GM18867 (cell line): ENCODE measurements around the gene SLC25A46.
"Not testable (repeated sequence)": the region's sequence is repeated elsewhere in the genome, so short reads cannot be mapped to it uniquely, and the experiment has no call there.

ENCODE experiments used
- ATAC-seq: cut with Tn5 transposase; IDR thresholded peaks from one replicate; pipeline ENCODE4 v1.9.1; 2021; ENCODE audit warnings: mild to moderate bottlenecking, moderate library complexity; ENCODE audit not compliant: unreplicated experiment

SLC25A46 gene

DNA sequence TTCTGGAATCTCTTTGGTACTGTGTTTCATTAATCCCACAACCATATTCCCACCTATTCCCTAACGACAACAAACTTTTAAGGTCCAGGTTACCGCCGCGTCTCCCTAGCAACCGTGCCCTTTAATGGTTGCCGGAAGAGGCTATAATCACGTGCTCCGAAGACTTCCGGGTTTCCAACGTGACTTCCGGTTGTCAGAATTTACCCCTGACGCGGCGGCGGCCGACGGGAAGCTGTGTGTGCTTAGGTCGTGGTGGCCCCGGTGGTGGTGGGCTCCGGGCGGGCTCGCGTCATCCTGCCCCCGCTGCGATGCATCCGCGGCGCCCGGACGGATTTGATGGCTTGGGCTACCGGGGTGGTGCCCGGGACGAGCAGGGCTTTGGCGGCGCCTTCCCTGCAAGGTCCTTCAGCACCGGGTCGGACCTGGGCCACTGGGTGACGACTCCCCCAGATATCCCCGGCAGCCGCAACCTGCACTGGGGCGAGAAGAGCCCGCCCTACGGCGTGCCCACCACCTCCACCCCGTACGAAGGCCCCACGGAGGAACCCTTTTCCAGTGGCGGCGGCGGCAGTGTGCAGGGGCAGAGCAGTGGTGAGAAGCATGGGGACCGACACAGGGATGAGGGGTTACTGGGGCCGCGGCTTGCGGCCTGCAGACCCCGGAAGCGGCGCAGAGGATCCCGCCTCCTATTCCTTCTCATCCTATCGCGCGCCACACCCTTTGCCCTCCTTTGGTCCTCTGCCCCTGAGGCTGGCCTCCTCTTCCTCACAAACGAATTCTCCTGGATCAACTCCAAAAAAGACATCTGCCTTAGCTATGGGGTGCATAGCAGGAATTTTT, at the start of gene SLC25A46:
SLC25A46 (plus strand) TSS at position 196 of the 840 bp plus-strand sequence; CDS start at position 309, 113 bp downstream.
- peak; percentile 94 for ATAC-seq

DNA sequence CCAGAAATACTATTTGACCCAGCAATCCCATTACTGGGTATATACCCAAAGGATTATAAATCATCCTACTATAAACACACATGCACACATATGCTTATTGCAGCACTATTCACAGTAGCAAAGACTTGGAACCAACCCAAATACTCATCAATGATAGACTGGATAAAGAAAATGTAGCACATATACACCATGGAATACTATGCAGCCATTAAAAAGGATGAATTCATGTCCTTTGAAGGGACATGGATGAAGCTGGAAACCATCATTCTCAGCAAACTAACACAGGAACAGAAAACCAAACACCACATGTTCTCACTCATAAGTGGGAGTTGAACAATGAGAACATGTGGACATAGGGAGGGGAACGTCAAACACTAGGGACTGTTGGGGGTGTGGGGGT, 48.2 kb upstream of the SLC25A46 start:
- ATAC-seq = not testable (repeated sequence)

DNA sequence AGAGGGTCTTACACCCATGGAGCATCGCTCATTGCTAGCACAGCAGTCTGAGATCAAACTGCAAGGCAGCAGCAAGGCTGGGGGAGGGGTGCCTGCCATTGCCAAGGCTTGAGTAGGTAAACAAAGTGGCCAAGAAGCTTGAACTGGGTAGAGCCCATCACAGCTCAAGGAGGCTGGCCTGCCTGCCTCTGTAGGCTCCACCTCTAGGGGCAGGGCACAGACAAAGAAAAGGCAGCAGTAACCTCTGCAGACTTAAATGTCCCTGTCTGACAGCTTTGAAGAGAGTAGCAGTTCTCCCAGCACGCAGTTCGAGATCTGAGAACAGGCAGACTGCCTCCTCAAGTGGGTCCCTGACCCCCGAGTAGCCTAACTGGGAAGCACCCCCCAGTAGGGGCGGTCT, 46.1 kb upstream of the SLC25A46 start:
- ATAC-seq = not testable (repeated sequence)

DNA sequence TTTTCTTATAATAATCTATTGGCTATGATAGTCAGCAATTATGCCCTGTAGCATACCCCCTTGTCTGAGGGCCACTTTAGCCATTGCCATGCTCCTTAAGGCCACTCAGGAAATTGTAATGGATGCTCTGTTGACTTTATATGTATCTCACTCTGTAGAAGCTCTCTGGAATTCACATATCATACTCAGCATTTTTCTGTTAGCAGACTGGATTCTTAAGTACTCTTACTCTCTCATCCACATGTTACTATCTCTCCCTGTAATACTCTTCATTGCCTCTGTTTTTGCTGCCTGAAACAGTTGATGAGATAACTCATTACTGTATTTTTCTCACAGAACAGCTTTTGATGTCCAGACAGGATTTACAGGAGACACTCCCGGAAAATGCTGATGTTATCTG, 36.5 kb upstream of the SLC25A46 start:
- ATAC-seq = no peak

DNA sequence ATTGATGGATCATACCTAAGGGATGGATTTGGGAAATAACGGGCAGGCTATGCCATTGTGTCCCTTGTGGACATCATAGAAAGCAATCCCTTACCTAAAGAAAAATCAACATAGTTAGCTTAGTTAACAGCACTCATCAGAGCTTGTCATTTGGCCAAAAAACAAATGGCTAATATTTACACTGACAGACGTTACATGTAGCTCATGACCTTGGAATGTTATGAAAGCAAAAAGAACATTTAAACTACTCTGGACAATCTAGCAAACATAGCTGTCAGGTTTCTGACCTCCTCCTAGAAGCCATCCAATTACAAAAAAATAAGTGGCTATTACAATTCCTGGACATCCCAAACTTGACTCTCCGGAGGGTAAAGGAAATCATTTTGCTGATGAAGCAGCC, 36.1 kb upstream of the SLC25A46 start:
- ATAC-seq = no peak

DNA sequence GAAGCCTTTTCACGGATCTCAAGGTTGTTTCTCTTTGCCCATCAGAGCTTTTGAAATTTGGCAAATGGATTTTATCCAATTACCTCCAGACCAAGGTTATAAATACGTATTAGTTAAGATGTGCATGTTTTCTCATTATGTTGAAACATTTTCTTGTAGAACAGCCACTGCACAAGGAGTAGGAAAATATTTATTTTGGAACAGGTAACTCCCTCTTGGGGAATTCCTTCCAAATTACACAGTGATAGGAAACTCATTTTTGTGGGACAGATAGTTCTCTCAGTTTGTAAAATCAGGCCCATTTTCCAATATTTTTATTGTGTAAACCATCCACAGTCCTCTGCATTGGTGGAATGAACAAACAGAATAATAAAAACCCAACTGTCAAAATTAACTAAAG, 35.3 kb upstream of the SLC25A46 start:
- ATAC-seq = no peak

DNA sequence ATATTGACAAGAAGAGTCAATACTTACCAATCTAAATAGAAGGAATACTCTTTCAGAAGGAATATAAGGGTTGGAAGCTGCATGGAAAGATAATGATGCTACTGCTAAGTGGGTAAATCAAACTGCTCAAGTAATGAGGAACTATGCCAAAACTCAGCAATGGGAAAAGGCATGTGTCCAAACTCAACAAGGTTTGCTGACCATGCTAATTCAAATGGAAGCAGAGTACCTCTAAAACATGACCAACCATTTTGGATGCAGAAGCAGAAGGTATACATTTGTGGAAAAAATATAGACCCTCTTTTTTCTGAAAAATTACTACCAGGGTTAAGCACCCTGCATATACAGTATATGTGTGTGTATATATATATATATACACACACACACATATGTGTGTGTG, 33.5 kb upstream of the SLC25A46 start:
- no peak for ATAC-seq

DNA sequence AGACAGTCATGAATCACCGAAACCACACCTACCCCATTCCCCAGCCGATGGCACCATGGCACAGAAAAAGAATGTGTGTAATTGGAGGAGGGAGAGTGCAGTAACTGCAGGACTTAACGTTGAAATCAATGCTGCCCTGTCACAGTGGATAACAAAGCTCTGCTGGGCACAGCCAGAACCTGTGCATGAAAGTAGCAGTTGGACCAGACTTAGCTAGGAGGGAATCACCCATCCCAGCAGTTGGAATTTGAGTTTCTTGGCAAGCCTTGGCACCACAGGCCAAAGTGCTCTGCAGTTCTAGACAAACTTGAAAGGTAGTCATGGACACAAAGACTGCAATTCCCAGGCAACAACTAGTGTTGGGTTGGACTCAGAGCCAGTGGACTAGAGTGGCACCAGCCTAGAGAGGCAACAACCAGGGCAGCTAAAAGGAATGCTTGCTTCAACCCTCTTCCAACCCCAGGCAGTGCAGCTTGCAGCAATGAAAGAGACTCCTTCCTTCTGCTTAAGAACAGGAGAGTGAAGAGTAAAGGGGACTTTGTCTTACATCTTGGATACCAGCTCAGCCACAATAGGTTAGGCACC, 31.5 kb upstream of the SLC25A46 start:
- no peak for ATAC-seq

DNA sequence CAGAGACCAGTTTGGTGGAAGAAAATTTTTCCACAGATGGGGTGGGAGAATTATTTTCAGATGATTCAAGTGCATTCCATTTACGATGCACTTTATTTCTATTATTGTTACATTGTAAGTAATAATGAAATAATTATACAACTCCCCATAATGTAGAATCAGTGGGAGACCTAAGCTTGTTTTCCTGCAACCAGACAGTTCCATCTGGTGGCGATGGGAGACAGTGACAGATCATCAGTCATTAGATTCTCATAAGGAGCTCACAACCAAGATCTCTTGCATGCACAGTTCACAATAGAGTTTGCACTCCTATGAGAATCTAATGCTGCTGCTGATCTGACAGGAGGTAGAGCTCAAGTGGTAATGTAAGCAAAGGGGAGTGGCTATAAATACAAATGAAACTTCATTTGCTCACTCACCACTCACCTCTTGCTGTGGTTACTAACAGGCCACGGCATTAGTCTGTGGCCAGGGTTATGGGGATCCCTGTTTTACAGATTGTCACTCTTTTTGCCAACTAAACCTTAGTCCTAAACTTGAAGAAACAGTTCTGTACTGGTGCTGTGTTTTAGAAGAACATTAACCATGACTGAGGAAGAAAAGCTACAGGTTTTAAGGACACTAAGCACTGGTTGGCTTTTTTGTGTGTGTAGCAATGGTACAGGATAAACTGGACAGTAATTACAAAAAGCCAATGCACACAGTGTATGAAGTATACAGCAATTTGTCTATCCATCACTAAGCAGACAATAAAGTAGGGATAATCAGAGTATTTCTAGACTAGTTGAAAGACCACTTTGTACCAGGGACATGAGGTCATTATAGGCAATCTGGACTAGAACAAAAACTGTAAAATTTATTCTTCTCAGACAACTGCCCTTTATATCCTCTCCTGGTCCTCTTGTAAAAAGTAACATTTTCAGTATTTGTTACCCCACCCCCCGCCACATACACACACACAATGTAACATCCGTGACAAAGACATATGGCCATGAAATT, 22.3 kb upstream of the SLC25A46 start:
- ATAC-seq = peak; percentile 75

DNA sequence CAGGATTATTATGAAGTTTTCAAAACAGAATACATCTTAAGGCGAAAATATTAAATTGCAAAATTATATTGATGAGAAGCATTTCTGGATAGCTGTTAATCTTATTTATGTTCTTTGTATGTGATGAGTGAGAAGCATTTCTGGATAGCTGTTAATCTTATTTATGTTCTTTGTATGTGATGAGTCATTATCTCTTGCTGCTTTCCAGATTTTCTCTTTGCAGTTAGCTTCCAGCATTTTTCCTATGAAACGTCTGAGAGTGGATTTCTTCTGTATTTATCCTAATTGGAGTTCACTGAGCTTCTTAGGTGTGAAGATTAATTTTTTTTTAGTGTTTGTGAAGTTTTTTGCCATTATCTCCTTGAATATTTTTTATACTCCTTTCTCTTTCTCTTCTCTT, 20.5 kb upstream of the SLC25A46 start:
- ATAC-seq = no peak

DNA sequence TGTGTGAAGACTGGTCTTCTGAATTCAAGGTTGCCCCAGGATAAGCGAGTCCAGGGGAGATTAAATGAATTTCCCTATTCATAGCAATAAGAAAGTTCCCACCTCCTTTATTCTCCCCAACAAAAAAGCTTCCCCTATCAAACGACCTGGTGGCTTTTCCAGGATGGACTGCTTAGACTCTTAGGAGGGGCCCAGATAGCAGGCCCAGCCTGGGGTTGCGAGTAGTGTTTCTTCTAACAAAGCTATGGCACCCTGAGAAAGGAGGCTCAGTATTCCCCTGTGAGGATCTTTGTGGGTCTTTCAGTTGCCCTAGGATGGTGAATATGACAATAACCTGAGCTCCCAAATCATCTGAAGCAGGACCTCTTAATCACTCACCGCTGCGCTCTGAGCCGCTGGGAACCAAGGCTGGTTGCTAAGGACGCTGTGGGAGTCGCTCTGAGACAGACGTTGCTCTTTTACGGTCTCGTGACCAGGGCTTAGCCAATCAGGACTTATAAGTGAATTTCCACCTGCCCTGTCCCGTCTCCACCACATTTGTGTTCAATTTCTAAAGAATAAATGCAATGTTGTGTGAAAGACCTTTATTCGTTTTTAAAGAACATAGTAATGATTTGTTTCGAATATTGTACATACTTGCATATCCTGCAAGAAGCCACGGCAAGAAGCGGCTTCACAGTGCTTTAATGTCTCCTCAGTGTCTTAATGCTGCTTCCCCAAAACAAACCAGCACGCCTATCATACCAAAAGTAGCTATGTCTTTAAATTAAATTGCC, 12.4 kb upstream of the SLC25A46 start, which contains the start of gene TMEM232:
TMEM232 (minus strand) TSS at position 423 of the 776 bp plus-strand sequence. CDS start 59,319 bp downstream, outside the sequence.
- ATAC-seq = peak; percentile 100

DNA sequence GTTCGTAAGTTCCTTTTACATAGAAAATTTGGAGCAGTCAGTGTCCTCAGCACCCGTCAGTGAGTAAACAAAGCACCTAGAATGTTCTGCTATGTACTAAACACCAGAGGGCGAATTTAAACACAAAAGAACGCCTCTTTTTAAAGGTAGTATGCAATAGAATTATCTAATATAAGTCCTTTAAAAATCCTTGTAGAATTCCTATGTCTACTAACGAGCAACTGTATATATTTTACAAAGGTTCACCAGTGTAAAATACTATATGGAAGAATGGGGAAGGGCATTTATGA, 11.8 kb upstream of the SLC25A46 start:
- peak; percentile 52 for ATAC-seq

DNA sequence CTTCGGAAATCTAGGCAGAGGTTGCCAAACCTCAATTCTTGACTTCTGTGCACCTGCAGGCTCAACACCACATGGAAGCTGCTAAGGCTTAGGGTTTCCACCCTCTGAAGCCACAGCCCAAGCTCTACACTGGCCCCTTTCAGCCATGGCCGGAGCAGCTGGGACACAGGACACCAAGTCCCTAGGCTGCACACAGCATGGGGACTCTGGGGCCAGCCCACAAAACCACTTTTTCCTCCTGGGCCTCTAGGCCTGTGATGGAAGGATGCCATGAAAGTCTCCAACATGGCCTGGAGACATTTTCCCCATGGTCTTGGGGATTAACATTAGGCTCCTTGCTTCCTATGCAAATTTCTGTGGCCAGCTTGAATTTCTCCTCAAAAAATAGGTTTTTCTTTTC, 7.3 kb upstream of the SLC25A46 start:
- ATAC-seq = not testable (repeated sequence)

DNA sequence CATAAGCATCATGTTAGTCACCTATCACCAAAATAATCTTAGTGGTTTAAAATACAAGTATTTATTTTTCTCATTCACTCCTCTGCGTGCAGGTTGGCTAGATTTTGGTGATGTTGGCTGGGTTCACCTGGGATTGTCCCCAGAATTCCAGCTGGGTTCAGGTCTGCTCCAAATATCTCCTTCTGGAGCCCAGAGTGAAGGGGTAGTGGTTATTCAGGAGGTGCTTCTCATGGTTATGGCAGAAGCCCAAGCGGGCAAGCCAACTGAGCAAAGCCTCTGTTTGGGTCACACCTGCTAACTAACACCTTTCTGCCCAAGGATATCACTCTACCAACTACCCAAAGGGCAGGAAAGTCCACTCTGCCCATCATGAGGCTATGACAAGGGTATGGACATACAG, 4.7 kb upstream of the SLC25A46 start:
- no peak for ATAC-seq

DNA sequence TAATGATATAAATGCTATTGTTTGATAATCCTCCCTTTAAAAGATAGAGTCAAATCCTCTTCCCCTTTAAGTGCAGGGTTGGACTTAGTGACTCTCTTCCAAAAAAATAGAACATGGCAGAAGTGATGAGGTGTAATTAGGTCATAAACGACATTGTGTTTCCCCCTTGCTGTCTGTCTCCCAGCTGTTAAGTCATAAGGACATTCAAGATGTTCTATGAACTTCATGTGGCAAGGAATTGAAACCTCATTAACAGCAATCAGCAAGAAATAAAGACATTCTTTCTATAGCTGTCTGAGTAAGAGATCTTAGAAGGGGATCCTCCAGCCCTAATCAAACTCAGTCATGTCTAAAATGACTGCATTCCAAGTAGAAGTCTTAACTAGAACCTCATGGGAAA, 3.3 kb upstream of the SLC25A46 start:
- ATAC-seq = no peak

DNA sequence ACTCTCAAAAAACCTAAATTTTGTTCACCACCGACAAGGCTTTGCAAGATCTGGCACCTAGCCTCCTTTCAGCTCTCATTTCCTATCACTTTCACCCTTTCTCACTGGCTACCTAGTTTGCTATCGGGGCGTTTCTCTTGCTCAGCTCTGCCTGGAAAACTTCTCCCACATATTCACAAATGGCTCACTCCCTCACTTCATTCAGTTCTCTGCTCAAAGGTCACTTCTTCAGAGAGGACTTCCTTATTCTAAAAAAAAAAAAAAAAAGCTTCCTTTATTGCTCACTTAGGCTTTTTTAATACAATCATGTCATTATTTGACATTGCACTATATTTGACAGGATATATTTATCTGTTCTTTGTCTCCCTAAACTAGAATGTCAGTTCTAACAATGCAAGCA, 2.1 kb upstream of the SLC25A46 start:
- no peak for ATAC-seq

DNA sequence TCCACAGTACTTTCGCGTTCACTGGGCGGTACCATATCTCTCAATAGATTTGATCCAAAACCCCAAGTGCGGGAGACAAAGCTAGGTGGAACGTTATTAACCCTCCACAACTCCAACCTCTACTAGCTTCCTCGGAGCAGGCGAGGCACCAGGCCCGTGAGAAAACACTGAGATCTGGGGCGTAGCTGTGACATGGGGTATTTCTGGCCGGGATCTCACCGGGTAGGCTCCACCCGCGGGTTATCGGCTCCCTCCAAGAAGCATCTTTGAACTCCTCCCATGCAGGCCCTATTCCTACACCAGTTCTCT, 350 bp upstream of the SLC25A46 start:
- ATAC-seq = peak; percentile 68

DNA sequence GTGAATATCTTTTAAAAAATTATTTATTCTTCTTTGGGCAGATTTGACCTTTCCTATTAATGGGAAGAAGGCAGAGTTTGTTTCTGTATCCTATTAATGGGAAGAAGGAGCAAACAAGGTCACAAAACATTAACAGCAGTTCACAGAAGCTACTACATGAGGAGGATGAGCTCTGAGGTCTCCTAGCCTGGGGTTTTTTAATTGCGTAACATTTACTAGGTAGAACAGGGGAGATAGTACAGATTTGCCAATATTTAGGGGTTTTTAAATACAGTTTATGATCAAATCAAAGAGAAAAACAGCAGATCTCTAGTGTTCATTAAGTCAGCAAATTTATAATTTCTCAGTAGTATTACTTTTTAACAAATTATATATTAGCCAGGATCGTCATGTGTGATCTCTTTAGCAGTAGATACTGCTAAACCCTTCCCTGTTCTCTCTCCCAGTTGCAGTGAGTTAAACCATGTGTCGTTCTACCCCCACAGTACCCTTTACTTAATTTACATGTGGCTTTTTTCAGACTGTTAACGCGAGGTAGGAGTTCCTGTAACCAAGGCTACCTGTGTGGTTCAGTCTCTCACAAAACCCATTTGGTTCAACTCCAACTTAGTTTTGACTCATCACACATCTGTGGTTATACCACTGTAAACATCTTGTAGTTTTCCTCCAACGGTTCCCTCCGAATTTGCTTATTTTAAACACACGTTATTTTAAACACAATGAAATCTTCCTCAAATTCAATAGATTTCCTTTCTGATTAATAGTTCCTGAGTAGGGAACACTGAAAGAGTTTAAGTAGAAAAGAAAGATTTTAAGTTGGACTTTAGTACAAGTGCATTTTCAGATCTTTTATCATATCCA, 13.3 kb downstream of the SLC25A46 start:
- ATAC-seq = peak; percentile 99

DNA sequence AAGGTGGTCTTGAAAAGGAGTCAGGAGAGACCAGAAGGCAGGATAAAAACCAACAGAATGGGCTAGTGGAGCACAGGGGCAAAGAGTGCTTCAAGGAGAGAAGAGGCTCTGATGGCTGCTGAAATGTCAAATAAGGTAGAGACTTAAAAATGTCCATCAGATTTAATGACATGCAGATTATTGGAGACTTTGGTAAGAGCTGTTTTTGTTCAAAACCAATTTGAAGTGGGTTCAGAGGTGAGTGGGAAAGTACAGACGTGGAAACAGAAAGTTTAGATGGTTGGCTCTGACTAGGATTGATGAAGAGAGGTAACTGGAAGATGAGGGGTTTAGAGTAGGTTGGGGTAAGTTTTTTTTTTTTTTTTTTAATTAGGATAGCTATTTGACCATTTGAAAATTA, 14.1 kb downstream of the SLC25A46 start:
- peak; percentile 9 for ATAC-seq

DNA sequence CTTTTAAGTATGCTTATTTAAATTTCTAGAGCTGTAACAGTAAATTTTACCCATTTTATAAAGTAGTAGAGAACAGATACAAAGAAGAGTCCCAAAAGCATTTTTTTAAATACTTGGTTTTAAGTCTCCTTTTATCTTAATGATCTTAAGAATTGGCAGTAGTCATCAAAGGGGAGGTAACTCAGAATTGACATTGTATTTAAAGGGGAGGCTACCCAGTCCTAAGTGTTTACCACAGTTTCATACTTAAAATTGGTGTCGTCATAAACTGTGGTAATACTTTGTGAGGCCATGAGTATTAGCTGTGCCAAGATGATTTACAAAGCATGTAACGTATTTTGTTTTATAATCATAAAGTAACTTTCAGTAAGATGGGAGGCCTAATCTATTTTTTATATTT, 14.8 kb downstream of the SLC25A46 start:
- no peak for ATAC-seq
